Thymus (tissue), 11 donors: ENCODE measurements around the gene RBM46. TPM values are rescaled to one million over a fixed set of nuclear protein-coding genes. Genes with fewer than 3 reads are reported as not detected.

Experiments used
- DNase-seq, 9 donors: peaks; one replicate each; pipeline ENCODE4 v3.0.0-alpha.2; 2013; ENCODE audit warnings: low spot score in 9 of 9, low read depth in 6 of 9, missing footprints in 1 of 9
- H3K27ac ChIP-seq, 2 donors: one replicate each; pipeline ENCODE4 v1.5.1; 2013; ENCODE audit warnings: control low read depth in 1 of 2, low read depth in 1 of 2, low read length in 1 of 2, mild to moderate bottlenecking in 1 of 2, moderate library complexity in 1 of 2
- H3K27me3 ChIP-seq, 2 donors: one replicate each; pipeline ENCODE4 v1.5.1; 2013; ENCODE audit warnings: low read length in 1 of 2; ENCODE audit not compliant: control insufficient read depth in 2 of 2, insufficient read depth in 1 of 2
- H3K36me3 ChIP-seq, 2 donors: one replicate each; pipeline ENCODE4 v1.5.1; 2013; ENCODE audit warnings: low read length in 1 of 2, mild to moderate bottlenecking in 1 of 2, moderate library complexity in 1 of 2; ENCODE audit not compliant: control insufficient read depth in 2 of 2, insufficient read depth in 2 of 2
- H3K4me1 ChIP-seq, 2 donors: one replicate each; pipeline ENCODE4 v1.5.1; 2013; ENCODE audit warnings: low read length in 2 of 2; ENCODE audit not compliant: control insufficient read depth in 2 of 2, insufficient read depth in 2 of 2
- H3K4me3 ChIP-seq, 2 donors: one replicate each; pipeline ENCODE4 v1.5.1; 2013; ENCODE audit warnings: low read length in 2 of 2, control low read depth in 1 of 2, mild to moderate bottlenecking in 1 of 2
- H3K9me3 ChIP-seq, 2 donors: one replicate each; pipeline ENCODE4 v1.5.1; 2013; ENCODE audit warnings: low read length in 1 of 2, mild to moderate bottlenecking in 1 of 2; ENCODE audit not compliant: control insufficient read depth in 2 of 2, insufficient read depth in 1 of 2
- WGBS: extraction: QIAGEN DNeasy Blood & Tissue Kit; methylation state at CpG from one replicate; pipeline ENCODE4 v1.1.7; 2013; 5-methylcytosine and 5-hydroxymethylcytosine counted together
- polyA plus RNA-seq: library from polyadenylated mRNA; stranded (reverse); fragments of 200-250 nt; gene quantifications from one replicate; pipeline ENCODE4 v1.2.3, GENCODE V29; 2013
- total RNA-seq: library from RNA; stranded (reverse); fragments of 120-200 nt; gene quantifications from one replicate; pipeline ENCODE4 v1.2.4, GENCODE V29; 2013
- donor health status: healthy.

RBM46 gene
- total and polyA plus RNA-seq, 2 donors: 0.09 to 0.16 TPM

GRCh38 chr4:154741922-154742850 lies 38.9 kb upstream of the RBM46 start:
- no peak overlapping the region for H3K27ac ChIP-seq
- peaks cover 0 to 7% of the 10 kb centered on the region in 2 donors for H3K9me3 ChIP-seq
- H3K4me3 ChIP-seq: no peak overlapping the region
- peaks cover 0 to 4% of the 10 kb centered on the region in 2 donors for H3K4me1 ChIP-seq
- H3K36me3 ChIP-seq: no peaks in the 10 kb centered on the region
- 4% methylated on average over 49 of the region's 49 CpGs for WGBS
- DNase-seq: no peak
- peaks cover 49 to 63% of the 10 kb centered on the region in 2 donors for H3K27me3 ChIP-seq

DNA sequence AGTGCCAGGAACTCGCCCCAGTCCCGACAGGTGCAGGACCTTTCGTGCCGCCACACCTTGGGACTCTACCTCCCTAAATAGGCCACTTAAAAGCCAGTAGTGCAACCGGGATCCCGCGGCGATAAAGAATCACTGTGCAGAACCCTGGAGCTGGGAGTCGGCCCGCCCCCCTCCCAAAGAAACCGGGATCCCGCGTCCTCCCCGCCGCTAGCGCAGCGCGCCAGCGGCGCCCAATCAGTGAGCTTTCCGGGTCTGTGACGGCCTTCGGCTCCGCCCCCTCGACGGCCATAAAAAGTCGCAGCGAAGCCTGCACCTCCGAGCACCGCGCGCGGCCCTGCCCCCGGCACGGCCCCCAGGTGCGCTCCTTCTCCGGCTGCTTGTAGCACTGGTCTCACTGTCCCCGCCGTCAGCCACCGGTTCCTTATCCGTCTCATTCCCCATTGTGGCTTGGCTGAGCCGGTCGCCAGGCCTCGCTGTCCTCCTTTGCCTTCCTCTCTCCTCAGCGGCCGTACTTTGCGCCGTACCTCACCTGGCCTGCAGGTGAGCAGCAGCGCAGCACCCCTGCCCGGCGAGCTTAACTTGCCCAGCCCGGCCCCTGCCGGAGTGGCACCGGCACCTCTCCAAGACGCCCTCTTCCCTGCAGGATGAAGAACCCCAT lies 37.3 kb upstream of the RBM46 start, which contains the start of gene LRAT:
Gene LRAT, plus strand, starts transcription at position 318 of the 658 bp plus-strand sequence. Its CDS starts 327 bp downstream, at position 645.
- H3K36me3 ChIP-seq: no peaks in the 10 kb centered on the region
- DNase-seq: peak in 5 of 9 donors; percentile 3 to 26 (median 17)
- 4% methylated on average over 55 of the region's 55 CpGs for WGBS
- peaks cover 0 to 4% of the 10 kb centered on the region in 2 donors for H3K4me1 ChIP-seq
- peaks cover 0 to 7% of the 10 kb centered on the region in 2 donors for H3K9me3 ChIP-seq
- H3K27me3 ChIP-seq: peaks cover 49 to 63% of the 10 kb centered on the region in 2 donors
- peak within 1 kb of the TSS; percentile 20 to 51 for H3K4me3 ChIP-seq
- H3K27ac ChIP-seq: no peak within 1 kb of the TSS

DNA sequence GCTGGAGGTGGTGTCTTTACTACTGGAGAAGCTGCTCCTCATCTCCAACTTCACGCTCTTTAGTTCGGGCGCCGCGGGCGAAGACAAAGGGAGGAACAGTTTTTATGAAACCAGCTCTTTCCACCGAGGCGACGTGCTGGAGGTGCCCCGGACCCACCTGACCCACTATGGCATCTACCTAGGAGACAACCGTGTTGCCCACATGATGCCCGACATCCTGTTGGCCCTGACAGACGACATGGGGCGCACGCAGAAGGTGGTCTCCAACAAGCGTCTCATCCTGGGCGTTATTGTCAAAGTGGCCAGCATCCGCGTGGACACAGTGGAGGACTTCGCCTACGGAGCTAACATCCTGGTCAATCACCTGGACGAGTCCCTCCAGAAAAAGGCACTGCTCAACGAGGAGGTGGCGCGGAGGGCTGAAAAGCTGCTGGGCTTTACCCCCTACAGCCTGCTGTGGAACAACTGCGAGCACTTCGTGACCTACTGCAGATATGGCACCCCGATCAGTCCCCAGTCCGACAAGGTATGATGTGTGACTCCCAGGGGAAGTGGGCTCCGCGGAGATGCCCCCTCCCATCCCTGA lies 36.6 kb upstream of the RBM46 start:
- Histone ChIP-seq H3K27me3 (peaks cover 49 to 63% of the 10 kb centered on the region in 2 donors), H3K4me1 (peaks cover 0 to 4% of the 10 kb centered on the region in 2 donors), H3K9me3 (peaks cover 0 to 7% of the 10 kb centered on the region in 2 donors), H3K4me3 (peak overlapping the region in 1 of 2 donors; percentile 51), H3K36me3 (no peaks in the 10 kb centered on the region), H3K27ac (no peak overlapping the region)
- 12% methylated on average over 31 of the region's 31 CpGs for WGBS
- DNase-seq: no peak

GRCh38 chr4:154757713-154758112 lies 23.4 kb upstream of the RBM46 start:
- 87% methylated on average over 6 of the region's 6 CpGs for WGBS
- no peaks in the 10 kb centered on the region for H3K27me3 ChIP-seq
- no peak overlapping the region for H3K4me3 ChIP-seq
- H3K9me3 ChIP-seq: no peaks in the 10 kb centered on the region
- no peaks in the 10 kb centered on the region for H3K4me1 ChIP-seq
- no peaks in the 10 kb centered on the region for H3K36me3 ChIP-seq
- no peak overlapping the region for H3K27ac ChIP-seq
- DNase-seq: no peak

GRCh38 chr4:154760895-154761294 lies 20.2 kb upstream of the RBM46 start:
- no peak overlapping the region for H3K4me3 ChIP-seq
- H3K27me3 ChIP-seq: no peaks in the 10 kb centered on the region
- H3K9me3 ChIP-seq: no peaks in the 10 kb centered on the region
- no peaks in the 10 kb centered on the region for H3K36me3 ChIP-seq
- no peaks in the 10 kb centered on the region for H3K4me1 ChIP-seq
- DNase-seq: no peak
- WGBS: 93% methylated on average over 2 of the region's 2 CpGs
- H3K27ac ChIP-seq: no peak overlapping the region

DNA sequence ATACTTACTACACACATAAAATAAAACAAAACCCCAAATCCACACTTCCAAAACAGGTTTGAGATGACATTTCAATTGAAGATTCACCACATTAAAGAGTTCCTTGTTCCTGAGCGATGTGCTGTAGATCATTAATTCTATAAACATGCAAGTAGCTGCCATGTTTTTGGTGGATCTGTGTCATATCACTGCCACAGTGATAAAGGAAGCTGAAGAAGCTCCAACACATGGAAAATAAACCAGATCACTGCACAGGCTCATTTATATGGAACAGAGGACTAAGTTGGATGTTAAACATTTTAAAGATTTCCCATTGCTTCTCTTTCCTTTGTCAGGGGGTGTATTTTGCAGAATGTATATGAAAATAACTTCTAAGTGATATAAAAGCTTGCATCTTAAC lies 2.8 kb upstream of the RBM46 start:
- Histone ChIP-seq H3K9me3 (no peaks in the 10 kb centered on the region), H3K4me1 (no peaks in the 10 kb centered on the region), H3K27ac (no peak overlapping the region), H3K36me3 (no peaks in the 10 kb centered on the region), H3K4me3 (no peak overlapping the region), H3K27me3 (peaks cover 0 to 4% of the 10 kb centered on the region in 2 donors)
- 93% methylated on average over 1 of the region's 1 CpG for WGBS
- DNase-seq: no peak

DNA sequence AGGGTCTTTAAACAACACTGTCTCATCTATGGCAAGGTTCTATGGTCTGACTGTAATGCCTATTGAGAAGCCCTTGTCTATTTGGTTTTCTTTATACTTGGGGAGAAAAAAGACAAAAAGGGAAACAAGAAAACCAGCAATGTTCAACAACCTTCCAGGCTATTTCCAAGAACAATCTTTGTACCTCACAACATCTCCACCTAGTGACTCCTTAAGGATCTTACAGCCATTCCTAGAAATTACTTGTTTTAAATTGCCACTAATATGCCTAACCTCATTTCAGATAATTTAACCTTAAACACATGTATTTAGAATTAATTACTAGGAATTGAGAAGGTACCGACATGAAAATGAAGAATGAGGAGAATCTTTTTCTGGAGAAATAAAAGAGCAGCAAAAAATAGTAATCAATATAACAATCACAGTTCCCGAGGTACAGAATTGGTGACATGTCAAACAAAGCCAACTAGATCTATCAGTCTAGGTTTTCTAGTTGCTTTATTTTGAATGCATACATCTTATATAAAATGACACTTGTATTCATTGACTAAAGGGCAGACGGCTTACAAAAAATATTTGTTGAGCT lies 1.6 kb upstream of the RBM46 start:
- WGBS: 65% methylated on average over 3 of the region's 3 CpGs
- Histone ChIP-seq H3K4me3 (no peak overlapping the region), H3K27ac (no peak overlapping the region), H3K36me3 (no peaks in the 10 kb centered on the region), H3K27me3 (peaks cover 0 to 4% of the 10 kb centered on the region in 2 donors), H3K4me1 (no peaks in the 10 kb centered on the region), H3K9me3 (no peaks in the 10 kb centered on the region)
- DNase-seq: no peak

- H3K27ac ChIP-seq: no peak overlapping the region
- H3K36me3 ChIP-seq: no peaks in the 10 kb centered on the region
- no peak overlapping the region for H3K4me3 ChIP-seq
- H3K4me1 ChIP-seq: no peaks in the 10 kb centered on the region
- WGBS: 80% methylated on average over 18 of the region's 18 CpGs
- H3K9me3 ChIP-seq: no peaks in the 10 kb centered on the region
- no peak for DNase-seq
- peaks cover 0 to 4% of the 10 kb centered on the region in 2 donors for H3K27me3 ChIP-seq
These were observed 866 bp downstream of the RBM46 start for GRCh38 chr4:154781983-154782293.
